NK-92 (cell line): ENCODE measurements around the gene TRERF1.

Experiments
- DNase-seq: peaks from one replicate; lab custom pipeline; 2025; ENCODE audit not compliant: unreplicated experiment; lab: John Stamatoyannopoulos, UW

TRERF1 gene

GRCh38 chr6:42394881-42395620 is 56.7 kb downstream of the TRERF1 start:
- no peak for DNase-seq

GRCh38 chr6:42394151-42394550 is 57.6 kb downstream of the TRERF1 start:
- no peak for DNase-seq

DNA sequence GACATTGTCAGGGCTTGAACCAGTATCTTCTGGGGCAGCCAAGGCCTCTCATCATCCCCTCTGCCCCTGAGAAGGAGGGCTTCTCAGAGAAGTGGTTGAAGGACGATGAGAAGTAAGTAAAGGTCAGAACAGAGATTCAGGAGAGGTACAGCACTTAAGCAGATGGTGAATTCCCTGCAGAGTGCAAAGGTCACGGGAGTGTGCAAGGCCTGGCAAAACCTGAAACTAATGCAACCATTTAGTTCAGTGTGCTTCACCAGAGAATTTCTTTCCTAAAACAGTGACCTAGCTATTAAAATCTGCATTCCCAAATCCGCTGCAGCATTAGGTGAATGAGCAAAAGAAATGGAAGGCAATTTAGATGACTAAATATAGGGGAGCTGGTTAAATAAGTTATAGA is 58.4 kb downstream of the TRERF1 start:
- DNase-seq: no peak

GRCh38 chr6:42392833-42393232 is 58.9 kb downstream of the TRERF1 start:
- no peak for DNase-seq

GRCh38 chr6:42391441-42391840 is 60.3 kb downstream of the TRERF1 start:
- no peak for DNase-seq

- DNase-seq: no peak
Observed at GRCh38 chr6:42390228-42390934, 61.3 kb downstream of the TRERF1 start.

GRCh38 chr6:42389736-42390135 is 62.0 kb downstream of the TRERF1 start:
- DNase-seq: no peak

GRCh38 chr6:42388046-42388445 is 63.7 kb downstream of the TRERF1 start:
- no peak for DNase-seq

GRCh38 chr6:42387336-42387735 is 64.4 kb downstream of the TRERF1 start:
- no peak for DNase-seq

DNA sequence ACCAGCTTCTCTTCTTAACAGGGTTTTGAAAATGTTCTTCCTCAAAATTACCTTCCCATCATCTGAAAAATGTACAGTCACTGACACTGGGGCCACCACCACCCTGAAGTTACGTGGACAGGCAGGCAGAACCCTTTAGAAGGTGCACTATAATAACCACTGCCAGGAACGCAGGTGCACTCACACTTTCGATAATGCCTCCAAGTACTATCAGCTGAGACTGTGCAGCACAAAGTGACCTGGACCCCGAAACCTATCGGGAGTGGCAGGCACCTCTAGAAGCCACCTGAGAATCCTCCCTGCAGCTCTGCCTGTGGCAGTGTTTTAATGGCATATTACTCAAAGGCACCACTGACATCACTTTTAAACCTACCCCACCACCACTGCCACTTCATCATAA is 66.4 kb downstream of the TRERF1 start:
- no peak for DNase-seq

GRCh38 chr6:42383421-42384205 is 68.1 kb downstream of the TRERF1 start:
- no peak for DNase-seq

DNA sequence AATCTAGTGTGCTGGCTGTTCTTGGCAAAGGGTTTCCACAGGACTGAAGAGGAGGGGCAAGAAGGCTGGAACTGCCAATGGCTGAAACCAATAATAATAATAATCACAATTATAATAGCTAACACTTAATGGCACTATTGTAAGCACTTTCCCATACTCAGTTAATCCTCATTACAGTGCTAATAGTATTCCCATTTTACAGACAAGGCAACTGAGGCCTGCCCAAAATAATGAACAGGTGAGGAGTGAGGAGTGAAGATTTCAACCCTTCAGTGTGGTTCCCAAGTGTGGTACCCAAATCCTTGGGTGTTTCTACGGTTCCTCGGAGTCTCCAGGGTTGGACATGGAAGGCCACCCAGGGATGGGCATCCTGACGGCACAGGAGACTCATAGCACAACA is 69.9 kb downstream of the TRERF1 start:
- no peak for DNase-seq

DNA sequence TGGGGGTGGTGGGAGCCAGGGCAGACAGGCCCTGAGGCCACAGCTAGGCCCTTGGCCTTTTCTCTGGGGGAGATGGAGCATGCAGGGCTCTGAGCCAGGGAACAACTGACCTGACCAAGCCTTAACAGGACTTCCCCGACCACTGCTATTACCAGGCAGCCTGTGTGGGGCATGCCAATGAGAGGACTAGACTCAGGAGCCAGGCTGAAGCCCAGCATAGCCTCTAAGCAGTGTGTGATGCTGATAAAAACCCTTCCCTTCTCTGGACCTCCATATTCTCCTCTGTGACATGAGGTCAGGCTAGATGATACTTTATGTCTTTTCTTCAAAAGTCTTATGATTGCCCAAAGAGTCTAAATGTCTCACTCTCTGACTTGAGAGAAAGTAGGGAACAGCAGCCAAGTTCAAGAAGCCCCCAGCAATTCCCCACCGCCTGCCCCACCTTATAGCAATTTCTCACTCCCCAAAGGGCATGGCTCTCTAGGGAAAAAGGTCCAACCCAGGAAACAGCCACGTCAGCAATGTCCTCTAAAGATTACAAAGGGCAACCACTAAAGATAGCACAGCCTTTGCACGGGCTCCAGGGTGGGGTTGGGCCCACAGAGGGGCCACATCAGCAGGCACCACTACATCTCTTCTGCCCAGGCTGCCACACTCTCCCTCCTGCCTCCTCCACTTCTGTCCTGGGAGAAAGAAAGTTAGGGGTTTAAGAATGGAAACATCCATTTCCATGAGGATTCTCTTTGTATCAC is 71.3 kb downstream of the TRERF1 start:
- no peak for DNase-seq

DNA sequence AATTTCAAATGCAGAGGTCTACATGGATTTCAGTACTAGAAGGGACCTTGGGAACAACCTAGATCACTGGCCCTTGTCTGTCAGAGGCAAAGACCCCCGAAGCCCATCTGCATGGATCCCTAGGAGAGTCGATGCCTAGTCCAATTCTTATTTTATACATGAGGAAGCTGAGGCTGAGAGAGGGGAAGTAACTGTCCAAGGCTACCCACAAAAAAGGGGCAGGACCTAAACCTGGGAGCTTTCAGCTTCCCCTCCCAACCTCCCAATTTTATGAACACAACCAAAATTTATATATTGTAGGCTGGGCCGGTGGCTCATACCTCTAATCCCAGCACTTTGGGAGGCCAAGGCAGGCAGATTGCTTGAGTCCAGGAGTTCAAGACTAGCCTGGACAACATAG is 73.2 kb downstream of the TRERF1 start:
- DNase-seq: no peak

DNA sequence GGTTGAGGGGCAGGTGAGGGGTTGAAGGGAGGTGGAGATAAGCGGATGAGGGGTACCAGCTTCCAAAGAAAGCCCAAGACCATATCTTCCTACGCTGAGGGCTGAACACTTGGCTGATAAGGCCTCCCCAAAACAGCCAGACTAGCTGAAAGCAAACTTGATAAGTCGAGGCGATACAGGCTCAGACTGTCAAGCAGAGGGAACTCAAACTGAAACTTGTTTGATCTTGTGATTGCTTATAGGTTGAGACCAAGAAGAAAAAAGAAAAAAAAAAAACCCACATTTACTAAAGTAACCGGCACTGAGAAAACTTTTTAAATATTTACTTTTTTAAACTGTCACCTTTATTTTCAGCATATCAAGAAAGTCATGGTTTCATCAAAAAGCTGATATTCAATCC is 73.6 kb downstream of the TRERF1 start:
- DNase-seq: no peak

DNA sequence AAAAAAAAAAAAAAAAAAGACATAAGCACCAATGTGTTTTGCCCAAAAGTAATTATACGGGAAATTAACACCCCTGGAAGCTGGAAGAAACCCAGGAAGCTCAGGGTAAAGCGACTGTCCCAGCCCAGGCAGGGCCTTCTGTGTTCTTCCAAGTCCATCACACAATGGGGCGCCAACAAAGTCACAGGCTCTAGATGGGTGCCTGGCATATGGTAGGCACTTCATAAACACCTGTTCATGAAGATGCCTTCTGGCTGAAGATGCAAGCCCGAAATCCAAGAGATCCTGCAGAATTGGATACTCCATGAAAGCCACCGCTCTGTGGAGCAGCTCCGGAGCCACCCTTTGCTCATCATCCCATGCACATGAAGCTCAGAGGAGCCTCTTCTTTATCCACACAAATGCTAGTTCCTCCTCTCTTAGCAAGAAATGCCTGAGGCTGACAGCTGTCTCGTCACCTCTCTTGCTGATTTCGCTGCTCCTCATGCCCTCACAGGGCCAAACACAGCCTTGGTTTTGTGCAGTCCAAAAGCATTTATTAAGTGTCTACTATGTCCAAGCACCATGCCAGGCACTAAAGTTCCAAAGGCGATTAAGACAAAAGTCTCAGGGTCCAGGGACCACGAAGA is 76.6 kb downstream of the TRERF1 start:
- DNase-seq: no peak

GRCh38 chr6:42374018-42374669 is 77.6 kb downstream of the TRERF1 start:
- no peak for DNase-seq

GRCh38 chr6:42372699-42373098 is 79.0 kb downstream of the TRERF1 start:
- no peak for DNase-seq

GRCh38 chr6:42370323-42370985 is 81.3 kb downstream of the TRERF1 start:
- no peak for DNase-seq

DNA sequence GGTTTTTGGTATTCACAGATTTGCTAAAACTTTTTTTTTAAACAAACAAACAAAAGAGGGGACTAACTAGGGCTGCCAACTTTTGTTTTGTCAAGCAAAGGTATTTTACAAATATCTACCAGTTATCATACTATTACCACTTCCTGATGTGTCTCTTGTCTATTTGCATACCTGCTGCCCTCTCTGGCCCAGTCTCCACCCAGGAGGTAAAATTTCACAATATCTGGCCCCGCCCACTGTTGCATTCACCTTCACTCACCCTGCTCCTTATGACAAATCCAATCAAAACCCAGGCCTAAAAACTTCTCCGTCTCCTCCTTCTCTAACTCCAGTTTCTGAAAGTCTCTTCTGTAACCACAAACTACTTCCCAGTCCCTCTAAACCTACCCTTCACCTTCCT is 82.2 kb downstream of the TRERF1 start:
- no peak for DNase-seq
